Measurements from ENCODE around the gene PSME3IP1. TPM values are rescaled to one million over a fixed set of nuclear protein-coding genes. Genes with fewer than 3 reads are reported as not detected.

PSME3IP1 gene
- total RNA-seq, 1 experiment from 2014 or later, result 143 TPM

DNA sequence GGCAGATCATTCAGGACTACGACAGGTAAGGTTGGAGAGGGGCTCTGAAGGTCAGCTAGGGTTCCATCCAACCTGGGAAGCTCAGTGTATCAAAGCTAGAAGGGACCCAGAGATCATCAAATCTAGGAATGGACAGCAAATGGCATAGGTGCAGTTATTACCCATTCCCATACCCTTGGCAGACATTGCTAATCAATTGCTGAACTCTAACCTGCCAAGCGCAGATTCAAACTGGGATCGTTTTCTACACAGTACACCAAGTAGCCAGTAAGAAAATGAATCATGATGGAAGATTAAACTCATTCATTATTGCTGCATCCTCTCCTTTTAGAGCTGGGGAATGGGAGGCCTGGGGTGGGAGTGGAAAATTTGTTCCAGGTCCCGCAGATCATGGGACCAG, 59.9 kb downstream of the PSME3IP1 start:
- no peaks in the 10 kb centered on the region for H3K9me3 Mint-ChIP-seq (ENCODE audit: unreplicated experiment)
- no peak overlapping the region for H3K27ac Mint-ChIP-seq (ENCODE audit: unreplicated experiment)
- H3K36me3 Mint-ChIP-seq (ENCODE audit: insufficient read depth, unreplicated experiment), result peaks cover 16% of the 10 kb centered on the region
- ChIA-PET CTCF (no interaction called here), POLR2A (no interaction called here)
- Histone ChIP-seq H3K4me3 (ENCODE audit: low read depth, low read length) (no peak overlapping the region), H3K4me1 (no peaks in the 10 kb centered on the region), H3K27me3 (replicated peaks; ENCODE audit: control insufficient read depth, insufficient read depth, low read length) (no peaks in the 10 kb centered on the region), H3K9me3 (no peaks in the 10 kb centered on the region), H3K36me3 (ENCODE audit: control insufficient read depth, insufficient read depth, low read length) (no peaks in the 10 kb centered on the region)
- DNase-seq, result no peak
- H3K4me1 Mint-ChIP-seq (ENCODE audit: low read depth, unreplicated experiment), result no peaks in the 10 kb centered on the region
- H3K4me3 Mint-ChIP-seq (ENCODE audit: unreplicated experiment), result no peak overlapping the region
- TF ChIP-seq, protein P1, sequence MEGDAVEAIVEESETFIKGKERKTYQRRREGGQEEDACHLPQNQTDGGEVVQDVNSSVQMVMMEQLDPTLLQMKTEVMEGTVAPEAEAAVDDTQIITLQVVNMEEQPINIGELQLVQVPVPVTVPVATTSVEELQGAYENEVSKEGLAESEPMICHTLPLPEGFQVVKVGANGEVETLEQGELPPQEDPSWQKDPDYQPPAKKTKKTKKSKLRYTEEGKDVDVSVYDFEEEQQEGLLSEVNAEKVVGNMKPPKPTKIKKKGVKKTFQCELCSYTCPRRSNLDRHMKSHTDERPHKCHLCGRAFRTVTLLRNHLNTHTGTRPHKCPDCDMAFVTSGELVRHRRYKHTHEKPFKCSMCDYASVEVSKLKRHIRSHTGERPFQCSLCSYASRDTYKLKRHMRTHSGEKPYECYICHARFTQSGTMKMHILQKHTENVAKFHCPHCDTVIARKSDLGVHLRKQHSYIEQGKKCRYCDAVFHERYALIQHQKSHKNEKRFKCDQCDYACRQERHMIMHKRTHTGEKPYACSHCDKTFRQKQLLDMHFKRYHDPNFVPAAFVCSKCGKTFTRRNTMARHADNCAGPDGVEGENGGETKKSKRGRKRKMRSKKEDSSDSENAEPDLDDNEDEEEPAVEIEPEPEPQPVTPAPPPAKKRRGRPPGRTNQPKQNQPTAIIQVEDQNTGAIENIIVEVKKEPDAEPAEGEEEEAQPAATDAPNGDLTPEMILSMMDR (IDR thresholded peaks at IDR 0.05; ENCODE audit: insufficient read depth in 1 of 2, low read depth in 1 of 2, low read length in 1 of 2, severe bottlenecking in 1 of 2, unreplicated experiment in 1 of 2), result no peak
- BruUV-seq (replicated peaks), result no TSS peak
- no peaks in the 10 kb centered on the region for H3K27me3 Mint-ChIP-seq (ENCODE audit: insufficient read depth, unreplicated experiment)
- intact Hi-C loops (cut with micrococcal nuclease; ENCODE audit: unreplicated experiment), result no loop called here

GRCh38 chr16:57125376-57125775, 60.5 kb downstream of the PSME3IP1 start:
- POLR2A ChIA-PET, result no interaction called here
- intact Hi-C loops (cut with micrococcal nuclease; ENCODE audit: unreplicated experiment), result no loop called here
- no peaks in the 10 kb centered on the region for H3K36me3 ChIP-seq (ENCODE audit: control insufficient read depth, insufficient read depth, low read length)
- Mint-ChIP-seq H3K36me3 (ENCODE audit: insufficient read depth, unreplicated experiment) (peaks cover 16% of the 10 kb centered on the region), H3K27ac (ENCODE audit: unreplicated experiment) (no peak overlapping the region), H3K4me3 (ENCODE audit: unreplicated experiment) (no peak overlapping the region), H3K27me3 (ENCODE audit: insufficient read depth, unreplicated experiment) (no peaks in the 10 kb centered on the region), H3K4me1 (ENCODE audit: low read depth, unreplicated experiment) (no peaks in the 10 kb centered on the region), H3K9me3 (ENCODE audit: unreplicated experiment) (no peaks in the 10 kb centered on the region)
- H3K27me3 ChIP-seq (replicated peaks; ENCODE audit: control insufficient read depth, insufficient read depth, low read length), result no peaks in the 10 kb centered on the region
- H3K4me3 ChIP-seq (ENCODE audit: low read depth, low read length), result no peak overlapping the region
- CTCF ChIA-PET, result no interaction called here
- no peaks in the 10 kb centered on the region for H3K4me1 ChIP-seq
- BruUV-seq (replicated peaks), result no TSS peak
- no peak for DNase-seq
- TF ChIP-seq, protein P1 (IDR thresholded peaks at IDR 0.05; ENCODE audit: insufficient read depth in 1 of 2, low read depth in 1 of 2, low read length in 1 of 2, severe bottlenecking in 1 of 2, unreplicated experiment in 1 of 2), result no peak
- no peaks in the 10 kb centered on the region for H3K9me3 ChIP-seq

GRCh38 chr16:57123974-57124674, 61.7 kb downstream of the PSME3IP1 start:
- TF ChIP-seq, protein P1 (IDR thresholded peaks at IDR 0.05; ENCODE audit: insufficient read depth in 1 of 2, low read depth in 1 of 2, low read length in 1 of 2, severe bottlenecking in 1 of 2, unreplicated experiment in 1 of 2), result no peak
- intact Hi-C loops (cut with micrococcal nuclease; ENCODE audit: unreplicated experiment), result no loop called here
- no peak for DNase-seq
- Mint-ChIP-seq H3K4me3 (ENCODE audit: unreplicated experiment) (no peak overlapping the region), H3K4me1 (ENCODE audit: low read depth, unreplicated experiment) (no peaks in the 10 kb centered on the region), H3K27me3 (ENCODE audit: insufficient read depth, unreplicated experiment) (no peaks in the 10 kb centered on the region), H3K9me3 (ENCODE audit: unreplicated experiment) (no peaks in the 10 kb centered on the region), H3K27ac (ENCODE audit: unreplicated experiment) (no peak overlapping the region), H3K36me3 (ENCODE audit: insufficient read depth, unreplicated experiment) (peaks cover 8% of the 10 kb centered on the region)
- no peaks in the 10 kb centered on the region for H3K27me3 ChIP-seq (replicated peaks; ENCODE audit: control insufficient read depth, insufficient read depth, low read length)
- CTCF ChIA-PET, result no interaction called here
- H3K4me3 ChIP-seq (ENCODE audit: low read depth, low read length), result no peak overlapping the region
- H3K36me3 ChIP-seq (ENCODE audit: control insufficient read depth, insufficient read depth, low read length), result no peaks in the 10 kb centered on the region
- BruUV-seq (replicated peaks), result no TSS peak
- H3K4me1 ChIP-seq, result no peaks in the 10 kb centered on the region
- POLR2A ChIA-PET, result no interaction called here
- H3K9me3 ChIP-seq, result no peaks in the 10 kb centered on the region
